Fibroblast of lung (primary cell): ENCODE results near the gene SERPINB11. TPM values are rescaled to one million over a fixed set of nuclear protein-coding genes. Genes with fewer than 3 reads are reported as not detected.

Experiments used
- DNase-seq, 2 donors: peaks; one replicate each; pipeline versions ENCODE4 v3.0.0 to v3.0.0-alpha.2; 2010; ENCODE audit warnings: low read depth in 2 of 2
- H2AFZ ChIP-seq: 2 replicates; pipeline ENCODE4 v1.5.1; 2012; ENCODE audit warnings: low read length, control low read depth, inconsistent platforms
- H3K27ac ChIP-seq: 2 replicates; pipeline ENCODE4 v1.5.1; 2011; ENCODE audit warnings: low read length, control low read depth; ENCODE audit not compliant: insufficient read depth
- H3K27me3 ChIP-seq: 2 replicates; pipeline ENCODE4 v1.5.1; 2011; ENCODE audit warnings: mild to moderate bottlenecking, low read length; ENCODE audit not compliant: control insufficient read depth, insufficient read depth
- H3K36me3 ChIP-seq: 2 replicates; pipeline ENCODE4 v1.5.1; 2011; ENCODE audit warnings: low read length; ENCODE audit not compliant: control insufficient read depth, insufficient read depth
- H3K4me1 ChIP-seq: 2 replicates; pipeline ENCODE4 v1.5.1; 2011; ENCODE audit warnings: low read length; ENCODE audit not compliant: control insufficient read depth, insufficient read depth; ENCODE audit errors: extremely low read depth
- H3K4me2 ChIP-seq: 2 replicates; pipeline ENCODE4 v1.5.1; 2011; ENCODE audit warnings: low read length, control low read depth; ENCODE audit not compliant: insufficient read depth; ENCODE audit errors: extremely low read depth
- H3K4me3 ChIP-seq, 4 experiments: fragments of 200-600 bp in 1 of 4; sonication (generic) in 1 of 4; replicated peaks in 1 of 4; 2 replicates each; pipeline ENCODE4 v1.5.1; 2011 to 2016; ENCODE audit warnings: low read length in 4 of 4, low read depth in 3 of 4, mild to moderate bottlenecking in 3 of 4, control low read depth in 2 of 4, inconsistent platforms in 1 of 4, mixed read lengths in 1 of 4; ENCODE audit not compliant: insufficient read depth in 1 of 4; ENCODE audit errors: control extremely low read depth in 1 of 4
- H3K79me2 ChIP-seq: 2 replicates; pipeline ENCODE4 v1.5.1; 2012; ENCODE audit warnings: mild to moderate bottlenecking, low read length, inconsistent platforms; ENCODE audit not compliant: control insufficient read depth, insufficient read depth
- H3K9ac ChIP-seq: 2 replicates; pipeline ENCODE4 v1.5.1; 2011; ENCODE audit warnings: mild to moderate bottlenecking, low read length, control low read depth; ENCODE audit not compliant: insufficient read depth
- H3K9me3 ChIP-seq: 2 replicates; pipeline ENCODE4 v1.5.1; 2012; ENCODE audit warnings: low read depth, low read length; ENCODE audit not compliant: control insufficient read depth, insufficient read depth
- H4K20me1 ChIP-seq: 2 replicates; pipeline ENCODE4 v1.5.1; 2011; ENCODE audit warnings: low read length; ENCODE audit not compliant: control insufficient read depth, insufficient read depth; ENCODE audit errors: extremely low read depth
- EZH2 ChIP-seq: IDR thresholded peaks from 2 replicates; pipeline ENCODE4 v1.5.1; 2012; ENCODE audit warnings: low read length, control low read depth, mild to moderate bottlenecking; ENCODE audit errors: missing control alignments
- polyA plus RNA-seq, 2 donors: library from polyadenylated mRNA; depleted of rRNA in 1 of 2; stranded (reverse) in 1 of 2; unstranded in 1 of 2; fragments of >200 nt; gene quantifications; 2 replicates each; pipeline ENCODE4 v1.2.1, GENCODE V29; 2011 to 2012; ENCODE audit warnings: missing spikeins in 1 of 2
- total RNA-seq: library from RNA; depleted of rRNA; stranded (reverse); fragments of >200 nt; gene quantifications from 2 replicates; pipeline ENCODE4 v1.2.1, GENCODE V29; 2014
- TF ChIP-seq, protein P1 (sequence below), 2 donors: IDR thresholded peaks in 1 of 2; conservative IDR thresholded peaks in 1 of 2; 1 replicate in 1 of 2; 2 replicates in 1 of 2; pipeline ENCODE4 v1.5.1; 2011 to 2012; ENCODE audit warnings: low read length in 2 of 2, control low read depth in 1 of 2, inconsistent platforms in 1 of 2, low read depth in 1 of 2, mild to moderate bottlenecking in 1 of 2

The SERPINB11 gene
- total and polyA plus RNA-seq, 2 donors (not counting 1 experiment from before 2014, with no cell fraction given): not detected

- H3K27ac ChIP-seq: no peak overlapping the region
- H3K4me1 ChIP-seq: no peaks in the 10 kb centered on the region
- H3K79me2 ChIP-seq: no peaks in the 10 kb centered on the region
- no peak overlapping the region for H3K4me2 ChIP-seq
- TF ChIP-seq, protein P1, sequence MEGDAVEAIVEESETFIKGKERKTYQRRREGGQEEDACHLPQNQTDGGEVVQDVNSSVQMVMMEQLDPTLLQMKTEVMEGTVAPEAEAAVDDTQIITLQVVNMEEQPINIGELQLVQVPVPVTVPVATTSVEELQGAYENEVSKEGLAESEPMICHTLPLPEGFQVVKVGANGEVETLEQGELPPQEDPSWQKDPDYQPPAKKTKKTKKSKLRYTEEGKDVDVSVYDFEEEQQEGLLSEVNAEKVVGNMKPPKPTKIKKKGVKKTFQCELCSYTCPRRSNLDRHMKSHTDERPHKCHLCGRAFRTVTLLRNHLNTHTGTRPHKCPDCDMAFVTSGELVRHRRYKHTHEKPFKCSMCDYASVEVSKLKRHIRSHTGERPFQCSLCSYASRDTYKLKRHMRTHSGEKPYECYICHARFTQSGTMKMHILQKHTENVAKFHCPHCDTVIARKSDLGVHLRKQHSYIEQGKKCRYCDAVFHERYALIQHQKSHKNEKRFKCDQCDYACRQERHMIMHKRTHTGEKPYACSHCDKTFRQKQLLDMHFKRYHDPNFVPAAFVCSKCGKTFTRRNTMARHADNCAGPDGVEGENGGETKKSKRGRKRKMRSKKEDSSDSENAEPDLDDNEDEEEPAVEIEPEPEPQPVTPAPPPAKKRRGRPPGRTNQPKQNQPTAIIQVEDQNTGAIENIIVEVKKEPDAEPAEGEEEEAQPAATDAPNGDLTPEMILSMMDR (conservative IDR thresholded peaks at IDR 0.05 in 1 of 2, IDR thresholded peaks at IDR 0.05 in 1 of 2; ENCODE audit: low read depth in 1 of 2, low read length in 2 of 2): peak in 1 of 2 donors; percentile 25
- no peak for TF ChIP-seq EZH2
- DNase-seq: no peak
- H4K20me1 ChIP-seq: no peaks in the 10 kb centered on the region
- no peak overlapping the region for H3K4me3 ChIP-seq
- H3K36me3 ChIP-seq: no peaks in the 10 kb centered on the region
- no peaks in the 10 kb centered on the region for H3K27me3 ChIP-seq
- no peaks in the 10 kb centered on the region for H3K9me3 ChIP-seq
- H3K9ac ChIP-seq: no peak overlapping the region
- no peak overlapping the region for H2AFZ ChIP-seq
These were observed 26.0 kb upstream of the SERPINB11 start for GRCh38 chr18:63676526-63677323.

GRCh38 chr18:63677500-63678225, 25.1 kb upstream of the SERPINB11 start:
- H4K20me1 ChIP-seq: no peaks in the 10 kb centered on the region
- H3K9ac ChIP-seq: no peak overlapping the region
- H3K79me2 ChIP-seq: no peaks in the 10 kb centered on the region
- DNase-seq: no peak
- H3K27ac ChIP-seq: no peak overlapping the region
- H2AFZ ChIP-seq: no peak overlapping the region
- no peaks in the 10 kb centered on the region for H3K9me3 ChIP-seq
- TF ChIP-seq, protein P1 (conservative IDR thresholded peaks at IDR 0.05 in 1 of 2, IDR thresholded peaks at IDR 0.05 in 1 of 2; ENCODE audit: low read depth in 1 of 2, low read length in 2 of 2): no peak
- no peak for TF ChIP-seq EZH2
- H3K4me2 ChIP-seq: no peak overlapping the region
- H3K4me3 ChIP-seq: no peak overlapping the region
- no peaks in the 10 kb centered on the region for H3K27me3 ChIP-seq
- no peaks in the 10 kb centered on the region for H3K4me1 ChIP-seq
- H3K36me3 ChIP-seq: no peaks in the 10 kb centered on the region

DNA sequence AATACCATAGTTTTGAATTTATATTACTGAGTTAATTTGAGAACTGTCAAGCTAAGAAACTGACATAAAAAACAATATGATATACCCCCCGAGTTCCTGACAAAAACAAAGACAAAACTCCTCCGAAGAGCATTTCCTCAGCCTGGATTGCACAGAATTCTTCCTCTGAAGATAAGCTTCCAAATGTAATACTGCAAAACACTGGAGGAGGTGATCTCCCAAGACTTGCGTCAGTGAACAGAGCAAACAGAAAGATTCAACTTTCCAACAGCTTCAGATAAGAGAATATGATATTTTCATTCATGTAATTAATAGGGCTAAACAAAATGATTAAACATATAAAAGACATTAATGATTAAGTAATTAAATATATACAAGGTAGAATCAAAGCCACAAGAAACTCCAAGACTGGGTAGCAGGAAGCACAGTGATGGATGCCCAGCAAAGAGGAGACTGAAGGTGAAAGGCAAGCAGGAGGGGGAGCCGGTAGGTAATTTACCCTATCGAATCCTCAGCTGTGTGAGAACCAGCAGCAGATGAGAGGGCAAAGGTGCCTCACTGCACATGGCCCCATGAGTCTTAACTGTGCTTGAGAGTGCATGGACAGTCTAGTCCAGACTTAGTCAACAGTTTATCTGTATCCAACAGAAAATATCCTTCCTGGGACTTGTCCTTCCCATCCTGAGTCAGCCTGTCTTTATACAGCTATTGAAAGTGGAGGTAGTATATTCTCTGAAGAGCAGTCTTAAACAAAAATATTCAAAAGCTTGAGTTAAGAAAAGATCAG, 22.7 kb upstream of the SERPINB11 start:
- H3K79me2 ChIP-seq: no peaks in the 10 kb centered on the region
- no peak overlapping the region for H3K4me3 ChIP-seq
- no peak for DNase-seq
- H3K27ac ChIP-seq: no peak overlapping the region
- no peaks in the 10 kb centered on the region for H3K9me3 ChIP-seq
- H3K36me3 ChIP-seq: no peaks in the 10 kb centered on the region
- H4K20me1 ChIP-seq: no peaks in the 10 kb centered on the region
- no peaks in the 10 kb centered on the region for H3K4me1 ChIP-seq
- TF ChIP-seq EZH2: no peak
- TF ChIP-seq, protein P1 (conservative IDR thresholded peaks at IDR 0.05 in 1 of 2, IDR thresholded peaks at IDR 0.05 in 1 of 2; ENCODE audit: low read depth in 1 of 2, low read length in 2 of 2): no peak
- H2AFZ ChIP-seq: no peak overlapping the region
- no peaks in the 10 kb centered on the region for H3K27me3 ChIP-seq
- H3K9ac ChIP-seq: no peak overlapping the region
- H3K4me2 ChIP-seq: no peak overlapping the region
